ENCODE results near the gene PAPPA2. TPM values are rescaled to one million over a fixed set of nuclear protein-coding genes. Genes with fewer than 3 reads are reported as not detected.
"Not testable (repeated sequence)": the region's sequence is repeated elsewhere in the genome, so short reads cannot be mapped to it uniquely, and the experiment has no call there.

PAPPA2 gene
- polyA plus RNA-seq, 1 experiment, result 0.97 TPM

GRCh38 chr1:176559474-176559873, 96.5 kb downstream of the PAPPA2 start:
- no peak for TF ChIP-seq CTCF (IDR thresholded peaks at IDR 0.05; ENCODE audit: insufficient read depth, low read depth, low read length)

GRCh38 chr1:176559878-176560277, 96.9 kb downstream of the PAPPA2 start:
- ChIA-PET CTCF (interaction anchor here (0.6 to 5.6 kb wide), 43 partner anchors 10 to 1186 kb away, joined by 3 to 115 read pairs (median 4); no protein-coding TSS in a partner anchor), POLR2A (no interaction called here)
- Histone ChIP-seq H3K36me3 (ENCODE audit: control insufficient read depth, insufficient read depth, low read length) (no peaks in the 10 kb centered on the region), H3K4me3 (ENCODE audit: low read depth, low read length) (no peak overlapping the region), H3K27me3 (ENCODE audit: control insufficient read depth, insufficient read depth, low read length) (no peaks in the 10 kb centered on the region; the same call in 1 of the 2 replicates)
- DNase-seq (ENCODE audit: low read depth), result no peak
- peak; percentile 88 for TF ChIP-seq CTCF (IDR thresholded peaks at IDR 0.05; ENCODE audit: insufficient read depth, low read depth, low read length)

More at GRCh38 chr1:176559474-176559873, 96.5 kb downstream of the PAPPA2 start:
- no peak for DNase-seq (ENCODE audit: low read depth)
- Histone ChIP-seq H3K27me3 (ENCODE audit: control insufficient read depth, insufficient read depth, low read length) (no peaks in the 10 kb centered on the region; the same call in 1 of the 2 replicates), H3K4me3 (ENCODE audit: low read depth, low read length) (no peak overlapping the region), H3K36me3 (ENCODE audit: control insufficient read depth, insufficient read depth, low read length) (no peaks in the 10 kb centered on the region)
- ChIA-PET CTCF (interaction anchor here (0.5 to 5.6 kb wide), 33 partner anchors 8 to 1186 kb away, joined by 3 to 115 read pairs (median 4); no protein-coding TSS in a partner anchor), POLR2A (no interaction called here)

GRCh38 chr1:176560681-176561080, 97.7 kb downstream of the PAPPA2 start:
- H3K27me3 ChIP-seq (ENCODE audit: control insufficient read depth, insufficient read depth, low read length), result no peaks in the 10 kb centered on the region; the same call in 1 of the 2 replicates
- ChIA-PET CTCF (interaction anchor here (0.6 to 5.6 kb wide), 35 partner anchors 9 to 1388 kb away, joined by 3 to 115 read pairs (median 4); no protein-coding TSS in a partner anchor), POLR2A (no interaction called here)
- no peaks in the 10 kb centered on the region for H3K36me3 ChIP-seq (ENCODE audit: control insufficient read depth, insufficient read depth, low read length)
- DNase-seq (ENCODE audit: low read depth), result no peak
- TF ChIP-seq CTCF (IDR thresholded peaks at IDR 0.05; ENCODE audit: insufficient read depth, low read depth, low read length), result no peak
- H3K4me3 ChIP-seq (ENCODE audit: low read depth, low read length), result no peak overlapping the region

- CTCF ChIA-PET, result interaction anchor here (1.2 to 5.6 kb wide), 10 partner anchors 8 to 320 kb away, joined by 3 to 115 read pairs (median 10); no protein-coding TSS in a partner anchor
- POLR2A ChIA-PET; H3K27me3 ChIP-seq (ENCODE audit: control insufficient read depth, insufficient read depth, low read length): not testable (repeated sequence)
Observed at GRCh38 chr1:176561761-176562160, 98.8 kb downstream of the PAPPA2 start.

GRCh38 chr1:176566004-176566975, 103.3 kb downstream of the PAPPA2 start:
- CTCF ChIA-PET, result interaction anchor here (0.9 to 1.6 kb wide), 5 partner anchors 10 to 318 kb away, joined by 3 to 4 read pairs (median 3); no protein-coding TSS in a partner anchor
- POLR2A ChIA-PET, result no interaction called here
- TF ChIP-seq CTCF (IDR thresholded peaks at IDR 0.05; ENCODE audit: insufficient read depth, low read depth, low read length), result no peak
- Histone ChIP-seq H3K27me3 (ENCODE audit: control insufficient read depth, insufficient read depth, low read length) (no peaks in the 10 kb centered on the region), H3K36me3 (ENCODE audit: control insufficient read depth, insufficient read depth, low read length) (no peaks in the 10 kb centered on the region), H3K4me3 (ENCODE audit: low read depth, low read length) (no peak overlapping the region)
- no peak for DNase-seq (ENCODE audit: low read depth)

More at GRCh38 chr1:176561761-176562160, 98.8 kb downstream of the PAPPA2 start:
- not testable (repeated sequence) for H3K36me3 ChIP-seq (ENCODE audit: control insufficient read depth, insufficient read depth, low read length); H3K4me3 ChIP-seq (ENCODE audit: low read depth, low read length); DNase-seq (ENCODE audit: low read depth)

Data from BJ (cell line).